PC-9 (cell line): ENCODE measurements around the gene SPTSSA. TPM values are rescaled to one million over a fixed set of nuclear protein-coding genes. Genes with fewer than 3 reads are reported as not detected.

Experiments
- BruUV-seq: library from RNA; stranded (reverse); fragments of 400-500 nt; replicated peaks from 2 replicates; lab custom pipeline; 2021; lab: Mats Ljungman, UMichigan
- CTCF ChIA-PET: fragments of 300-600 bp; sonication (Branson Sonifier 250); formaldehyde crosslinking; loops from one replicate; lab custom pipeline; 2022; ENCODE audit warnings: antibody characterized with exemption; lab: Charles Lee
- POLR2A ChIA-PET: fragments of 300-600 bp; sonication (Branson Sonifier 250); formaldehyde crosslinking; loops from one replicate; lab custom pipeline; 2022; ENCODE audit warnings: antibody characterized with exemption; ENCODE audit not compliant: unreplicated experiment; lab: Charles Lee
- DNase-seq, 2 experiments: peaks; one replicate each; pipeline versions ENCODE4 v3.0.0 to v3.0.0-alpha.2; 2015 to 2022; ENCODE audit warnings: mixed read lengths in 1 of 2
- H2AFZ ChIP-seq: fragments of 200-600 bp; sonication (generic); 2 replicates; pipeline ENCODE4 v1.8.1; 2017; ENCODE audit warnings: antibody characterized with exemption
- H3F3A ChIP-seq: fragments of 200-600 bp; sonication (generic); 2 replicates; pipeline ENCODE4 v1.8.1; 2017; ENCODE audit warnings: antibody characterized with exemption, mild to moderate bottlenecking, low read depth; ENCODE audit not compliant: insufficient read depth
- H3K27ac ChIP-seq: fragments of 200-600 bp; sonication (generic); 2 replicates; pipeline ENCODE4 v1.6.1; 2016; ENCODE audit warnings: mixed run types
- H3K27me3 ChIP-seq: fragments of 200-600 bp; sonication (generic); 2 replicates; pipeline ENCODE4 v1.6.1; 2016; ENCODE audit warnings: low read depth, mixed run types; ENCODE audit not compliant: insufficient read depth
- H3K36me3 ChIP-seq: fragments of 200-600 bp; sonication (generic); 2 replicates; pipeline ENCODE4 v1.6.1; 2016; ENCODE audit warnings: low read depth, mixed run types
- H3K4me1 ChIP-seq: fragments of 200-600 bp; sonication (generic); replicated peaks from 2 replicates; pipeline ENCODE4 v1.6.1; 2016; ENCODE audit warnings: mixed run types; ENCODE audit not compliant: insufficient read depth
- H3K4me2 ChIP-seq: fragments of 200-600 bp; sonication (generic); 2 replicates; pipeline ENCODE4 v1.6.1; 2017; ENCODE audit warnings: mixed run types
- H3K4me3 ChIP-seq: fragments of 200-600 bp; sonication (generic); 2 replicates; pipeline ENCODE4 v1.6.1; 2016; ENCODE audit warnings: mixed run types
- H3K79me2 ChIP-seq: fragments of 200-600 bp; sonication (generic); 2 replicates; pipeline ENCODE4 v1.6.1; 2017; ENCODE audit warnings: low read depth, mixed run types
- H3K9me2 ChIP-seq: fragments of 200-600 bp; sonication (generic); 2 replicates; pipeline ENCODE4 v1.8.1; 2017; ENCODE audit warnings: mild to moderate bottlenecking; ENCODE audit not compliant: insufficient read depth
- H3K9me3 ChIP-seq: fragments of 200-600 bp; sonication (generic); 2 replicates; pipeline ENCODE4 v1.8.1; 2016; ENCODE audit warnings: low read depth; ENCODE audit not compliant: insufficient read depth
- H4K20me1 ChIP-seq: fragments of 200-600 bp; sonication (generic); 2 replicates; pipeline ENCODE4 v1.8.1; 2017; ENCODE audit not compliant: insufficient read depth
- CTCF ChIP-seq: fragments of 200-600 bp; sonication (generic); conservative IDR thresholded peaks from 2 replicates; pipeline ENCODE4 v1.6.1; 2017; ENCODE audit warnings: mixed run types, antibody characterized with exemption, mild to moderate bottlenecking, moderate library complexity
- EZH2 ChIP-seq: fragments of 200-600 bp; sonication (generic); IDR thresholded peaks from 2 replicates; pipeline ENCODE4 v1.8.0; 2017; ENCODE audit warnings: antibody characterized with exemption, low read depth
- intact Hi-C: fragments of 100-400 bp; cut with micrococcal nuclease; formaldehyde crosslinking; loops from one replicate; pipeline ENCODE4 v1.10.0; 2022; ENCODE audit not compliant: unreplicated experiment
- total RNA-seq: library from RNA; stranded (reverse); gene quantifications from 2 replicates; pipeline ENCODE4 v1.2.3, GENCODE V29; 2021

SPTSSA gene
- total RNA-seq, 1 experiment from 2014 or later: 21.6 TPM

GRCh38 chr14:34450542-34450915, 11.5 kb downstream of the SPTSSA start:
- DNase-seq: peak in 1 of 2 experiments; percentile 46

GRCh38 chr14:34449819-34450541, 12.1 kb downstream of the SPTSSA start:
- no peak overlapping the region for H3K4me2 ChIP-seq
- H3K36me3 ChIP-seq: no peaks in the 10 kb centered on the region
- H3K79me2 ChIP-seq: peaks cover 7% of the 10 kb centered on the region; the same call in 1 of the 2 replicates
- POLR2A ChIA-PET: interaction anchor here (0.6 kb wide), 1 partner anchor 12 kb away, joined by 15 read pairs; the partner anchor contains the start of gene SPTSSA
- no peak overlapping the region for H3K27ac ChIP-seq
- CTCF ChIA-PET: no interaction called here
- no peaks in the 10 kb centered on the region; the same call in 1 of the 2 replicates for H4K20me1 ChIP-seq
- TF ChIP-seq CTCF (no peak), EZH2 (no peak)
- no peak overlapping the region for H3K4me3 ChIP-seq
- BruUV-seq: no TSS peak
- H3K9me3 ChIP-seq: no peaks in the 10 kb centered on the region
- no peaks in the 10 kb centered on the region for H3K27me3 ChIP-seq
- intact Hi-C loops: no loop called here
- DNase-seq: no peak
- no peaks in the 10 kb centered on the region for H3K9me2 ChIP-seq
- H3F3A ChIP-seq: no peaks in the 10 kb centered on the region
- no peak overlapping the region for H2AFZ ChIP-seq
- H3K4me1 ChIP-seq: no peaks in the 10 kb centered on the region

More at GRCh38 chr14:34450542-34450915, 11.5 kb downstream of the SPTSSA start:
- H3K27me3 ChIP-seq: no peaks in the 10 kb centered on the region
- no peak overlapping the region for H3K4me2 ChIP-seq
- no peak overlapping the region for H3K4me3 ChIP-seq
- no peak for TF ChIP-seq CTCF
- no peak for TF ChIP-seq EZH2
- no peaks in the 10 kb centered on the region for H3F3A ChIP-seq
- H3K9me3 ChIP-seq: no peaks in the 10 kb centered on the region
- H3K27ac ChIP-seq: no peak overlapping the region
- peaks cover 7% of the 10 kb centered on the region; the same call in 1 of the 2 replicates for H3K79me2 ChIP-seq
- H3K36me3 ChIP-seq: no peaks in the 10 kb centered on the region
- intact Hi-C loops: no loop called here
- H2AFZ ChIP-seq: no peak overlapping the region
- H3K9me2 ChIP-seq: no peaks in the 10 kb centered on the region
- no peaks in the 10 kb centered on the region for H3K4me1 ChIP-seq
- POLR2A ChIA-PET: interaction anchor here (0.6 kb wide), 1 partner anchor 12 kb away, joined by 15 read pairs; the partner anchor contains the start of gene SPTSSA
- CTCF ChIA-PET: no interaction called here
- no TSS peak for BruUV-seq
- no peaks in the 10 kb centered on the region; the same call in 1 of the 2 replicates for H4K20me1 ChIP-seq

- Histone ChIP-seq H3K4me3 (no peak overlapping the region), H3K4me2 (no peak overlapping the region), H3K79me2 (peaks cover 12% of the 10 kb centered on the region; the same call in 1 of the 2 replicates), H2AFZ (no peak overlapping the region), H3K4me1 (peaks cover 24% of the 10 kb centered on the region), H3K36me3 (0 out of 2 replicates have a peak, but pooled peaks cover 6% of the 10 kb centered on the region), H3K27me3 (no peaks in the 10 kb centered on the region), H3F3A (peaks cover 15% of the 10 kb centered on the region; the same call in 1 of the 2 replicates), H3K9me2 (no peaks in the 10 kb centered on the region), H3K9me3 (no peaks in the 10 kb centered on the region), H3K27ac (no peak overlapping the region), H4K20me1 (peaks cover 4% of the 10 kb centered on the region; the same call in 1 of the 2 replicates)
- intact Hi-C loops: no loop called here
- POLR2A ChIA-PET: no interaction called here
- CTCF ChIA-PET: no interaction called here
- DNase-seq: no peak
- no TSS peak for BruUV-seq
- TF ChIP-seq EZH2: no peak
- no peak for TF ChIP-seq CTCF
Observed at GRCh38 chr14:34439090-34439489, 22.9 kb downstream of the SPTSSA start.
